ENCODE data around the gene FAF1.

DNA sequence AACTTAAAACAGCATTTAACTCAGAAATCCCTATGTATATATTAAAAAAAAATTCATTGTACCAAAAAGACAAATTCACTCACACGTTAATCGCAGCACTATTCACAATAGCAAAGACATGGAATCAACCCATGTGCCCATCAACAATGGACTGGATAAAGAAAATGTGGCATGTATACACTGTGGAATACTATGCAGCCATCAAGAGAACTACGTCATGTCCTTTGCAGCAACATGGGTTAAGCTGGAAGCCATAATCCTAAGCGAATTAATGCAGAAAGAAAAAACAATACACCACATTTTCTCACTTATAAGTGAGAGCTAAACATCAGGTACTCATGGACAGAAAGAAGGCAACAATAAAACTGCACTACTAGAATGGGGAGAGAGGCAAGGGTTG is 99.4 kb downstream of the FAF1 start:
- no peak for TF ChIP-seq SP1 (IDR thresholded peaks at IDR 0.05)
- TF ChIP-seq ARNT (IDR thresholded peaks at IDR 0.05): no peak
- no peak for TF ChIP-seq FOXA1 (IDR thresholded peaks at IDR 0.05)
- no peak for TF ChIP-seq L3MBTL2 (conservative IDR thresholded peaks at IDR 0.05)
- TF ChIP-seq TARDBP (IDR thresholded peaks at IDR 0.05): no peak
- TF ChIP-seq NFRKB (IDR thresholded peaks at IDR 0.05): no peak
- no peak for TF ChIP-seq FOXM1 (IDR thresholded peaks at IDR 0.05; ENCODE audit: borderline replicate concordance)
- TF ChIP-seq PKNOX1 (IDR thresholded peaks at IDR 0.05): no peak
- TF ChIP-seq SUZ12 (IDR thresholded peaks at IDR 0.05): no peak
